NOMO-1 treated with dmso at 0.1 percent for 144 hours (cell line): ENCODE results near the gene KRTAP1-3.
"Not testable (repeated sequence)": the region's sequence is repeated elsewhere in the genome, so short reads cannot be mapped to it uniquely, and the experiment has no call there.

Experiments
- DNase-seq: peaks from one replicate; lab custom pipeline; 2025; ENCODE audit not compliant: unreplicated experiment; lab: John Stamatoyannopoulos, UW

Gene KRTAP1-3

DNA sequence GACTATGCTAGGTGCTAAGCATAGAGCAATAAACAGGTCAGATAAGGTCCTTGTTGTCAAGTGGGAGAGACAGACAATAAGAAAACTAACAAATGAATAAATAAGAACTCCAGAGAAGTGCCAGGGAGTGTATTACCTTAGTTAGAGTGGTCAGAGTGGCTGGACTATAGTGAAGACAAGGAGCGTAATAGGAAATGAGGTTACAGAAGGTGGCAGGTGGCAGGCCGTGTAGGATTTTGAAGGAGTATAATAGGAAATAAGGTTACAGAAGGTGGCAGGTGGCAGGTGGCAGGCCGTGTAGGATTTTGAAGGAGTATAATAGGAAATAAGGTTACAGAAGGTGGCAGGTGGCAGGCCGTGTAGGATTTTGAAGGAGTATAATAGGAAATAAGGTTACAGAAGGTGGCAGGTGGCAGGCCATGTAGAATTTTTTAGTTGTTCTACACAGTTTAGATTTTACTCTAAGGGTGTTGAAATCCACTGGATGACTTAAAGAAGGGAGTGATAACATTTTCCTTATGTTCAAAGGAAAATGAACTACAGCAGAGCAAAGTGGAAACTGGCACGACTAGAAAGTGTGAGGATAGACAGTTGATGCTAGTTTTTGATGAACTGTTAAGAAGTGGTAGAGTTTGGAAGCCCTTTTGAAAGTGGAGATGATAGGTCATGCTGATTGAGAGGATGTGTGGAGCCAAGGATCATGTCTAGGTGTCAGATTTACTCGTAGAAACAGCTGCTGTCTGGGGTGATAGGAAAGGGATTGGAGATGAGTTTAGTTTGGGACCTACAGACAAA lies 22.2 kb downstream of the KRTAP1-3 start:
- no peak for DNase-seq

DNA sequence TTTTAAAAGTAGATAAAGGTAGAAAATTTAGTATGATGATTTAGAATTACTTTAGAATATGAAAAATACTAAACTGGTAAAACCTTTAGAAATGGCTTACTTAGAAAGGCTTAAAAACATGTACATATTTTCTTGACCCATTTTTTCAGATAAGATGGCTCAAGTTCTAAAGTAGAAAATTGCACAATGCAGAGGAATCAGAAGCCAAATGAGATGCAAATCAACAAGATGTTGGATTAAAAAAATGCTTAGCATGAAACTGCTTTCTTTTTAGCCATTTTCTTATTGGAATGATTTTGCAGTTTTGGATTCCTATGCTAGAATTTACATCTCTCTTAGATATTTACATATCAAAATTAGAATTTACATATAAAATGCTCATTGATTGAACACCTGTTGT lies 24.2 kb downstream of the KRTAP1-3 start:
- DNase-seq, result no peak

GRCh38 chr17:41009936-41010335 lies 24.7 kb downstream of the KRTAP1-3 start:
- DNase-seq, result no peak

DNA sequence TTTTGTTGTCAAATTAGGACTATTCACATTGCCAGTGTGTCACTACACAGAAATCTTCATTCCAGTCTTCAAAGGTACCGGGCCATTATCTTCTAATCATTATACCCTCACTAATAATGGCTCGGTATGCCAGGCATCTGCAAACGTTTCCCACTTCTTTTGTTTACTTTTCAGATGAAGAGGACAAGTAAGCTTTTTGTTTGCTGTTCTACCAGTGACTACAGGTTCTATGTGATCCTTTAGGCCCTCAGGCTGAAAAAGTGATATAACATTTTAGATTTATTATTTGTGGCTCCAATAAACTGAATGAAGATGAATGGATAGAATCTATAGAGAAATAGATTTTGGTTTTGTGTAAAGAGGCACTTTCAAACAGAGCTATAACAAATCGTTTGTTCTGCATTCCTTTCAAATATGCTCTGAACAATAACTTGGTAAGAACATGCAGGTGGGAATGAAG lies 25.3 kb downstream of the KRTAP1-3 start:
- no peak for DNase-seq

- no peak for DNase-seq
These were observed 25.9 kb downstream of the KRTAP1-3 start, which contains the start of gene KRTAP3-1 for GRCh38 chr17:41008811-41009210. KRTAP3-1 (minus strand) TSS chr17:41009128; CDS start chr17:41009074, 54 bp downstream.

DNA sequence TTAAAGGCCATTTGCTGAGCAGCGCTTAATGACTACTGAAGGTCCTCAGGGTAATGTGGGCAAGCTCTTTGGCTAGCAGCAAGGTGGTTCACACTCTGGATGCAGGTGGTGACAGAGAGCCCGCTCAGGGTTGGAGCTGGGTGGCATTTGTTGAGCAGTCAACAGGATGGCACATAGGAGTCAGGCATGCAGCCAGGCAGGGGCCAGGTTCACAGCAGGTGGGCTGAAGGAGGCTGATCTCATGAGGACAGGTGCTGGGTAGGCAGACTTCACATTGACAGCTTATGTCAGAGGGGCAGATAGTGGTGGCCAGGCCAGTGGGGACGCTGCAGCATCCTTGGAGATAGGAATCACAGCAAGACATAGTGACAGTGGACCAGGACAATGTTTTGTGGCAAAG lies 30.3 kb downstream of the KRTAP1-3 start:
- no peak for DNase-seq

- DNase-seq, result no peak
These were observed 30.7 kb downstream of the KRTAP1-3 start for GRCh38 chr17:41003926-41004325.

DNA sequence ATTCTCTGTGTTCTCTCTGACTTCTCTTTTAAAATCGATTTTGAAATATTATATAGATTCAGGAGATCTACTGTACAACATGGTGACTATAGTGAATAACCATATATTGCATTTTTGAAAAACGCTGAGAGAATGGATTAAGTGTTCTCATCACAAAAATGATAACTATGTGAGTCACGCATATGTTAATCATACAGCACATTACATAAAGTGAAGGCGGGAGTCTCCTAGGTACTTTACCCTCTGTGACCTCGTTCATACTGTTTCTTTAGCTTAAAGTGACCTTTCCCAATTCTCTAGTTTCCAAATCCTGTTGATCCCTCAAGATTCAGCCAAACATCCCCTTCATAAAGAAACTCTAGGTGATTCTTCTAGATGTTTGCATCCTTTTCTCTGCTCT lies 31.9 kb downstream of the KRTAP1-3 start:
- no peak for DNase-seq

DNA sequence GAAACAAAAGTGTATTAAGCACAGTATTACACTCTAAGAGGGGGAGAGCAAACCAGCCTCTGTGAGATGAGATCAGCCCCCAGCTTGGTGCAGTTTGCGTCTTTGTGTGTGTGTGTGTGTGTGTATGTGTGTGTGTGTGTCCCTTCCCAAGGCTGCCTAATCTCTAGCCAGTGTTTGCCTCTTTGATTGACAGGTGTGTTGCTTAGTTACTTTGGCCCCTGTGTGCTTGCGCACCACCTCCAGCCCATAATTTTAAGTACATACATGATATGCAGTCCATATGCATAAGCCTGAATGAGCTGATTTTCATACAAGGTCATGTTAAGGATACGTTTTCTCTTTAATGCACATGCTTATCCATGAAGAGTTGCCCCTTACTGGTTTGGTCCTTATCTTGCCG lies 32.9 kb downstream of the KRTAP1-3 start:
- DNase-seq, result no peak

- DNase-seq, result not testable (repeated sequence)
These were observed 35.1 kb downstream of the KRTAP1-3 start, which contains the start of gene KRTAP3-2 for GRCh38 chr17:40999563-40999962. KRTAP3-2 (minus strand) TSS chr17:40999906; CDS start chr17:40999853, 53 bp downstream.

DNA sequence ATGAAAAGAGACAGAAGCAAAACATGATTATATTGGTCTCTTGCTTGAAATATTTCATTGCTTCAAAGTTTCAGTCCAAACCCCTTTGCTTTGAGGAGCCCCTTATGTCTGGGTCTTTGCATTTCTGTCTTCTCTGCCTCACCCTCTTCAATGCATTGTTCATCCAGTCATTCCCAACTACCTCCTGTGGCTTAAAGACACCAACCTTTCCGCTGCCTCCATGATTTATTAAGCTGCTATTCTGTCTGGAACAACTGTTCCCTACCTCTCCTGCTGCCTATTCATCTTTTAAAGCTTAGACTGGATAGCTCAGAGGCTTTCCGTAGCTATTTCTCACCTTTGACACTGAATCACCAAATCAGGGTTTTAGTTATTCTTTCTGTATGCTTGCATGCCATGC lies 37.3 kb downstream of the KRTAP1-3 start:
- DNase-seq, result no peak

- DNase-seq, result no peak
These were observed 37.8 kb downstream of the KRTAP1-3 start for GRCh38 chr17:40996829-40997228.

- DNase-seq, result no peak
These were observed 39.6 kb downstream of the KRTAP1-3 start for GRCh38 chr17:40995116-40995515.

- DNase-seq, result no peak
These were observed 40.8 kb downstream of the KRTAP1-3 start, which contains the start of gene KRTAP3-3 for GRCh38 chr17:40993839-40994238. KRTAP3-3 (minus strand) TSS chr17:40994164; CDS start chr17:40994097, 67 bp downstream.

DNA sequence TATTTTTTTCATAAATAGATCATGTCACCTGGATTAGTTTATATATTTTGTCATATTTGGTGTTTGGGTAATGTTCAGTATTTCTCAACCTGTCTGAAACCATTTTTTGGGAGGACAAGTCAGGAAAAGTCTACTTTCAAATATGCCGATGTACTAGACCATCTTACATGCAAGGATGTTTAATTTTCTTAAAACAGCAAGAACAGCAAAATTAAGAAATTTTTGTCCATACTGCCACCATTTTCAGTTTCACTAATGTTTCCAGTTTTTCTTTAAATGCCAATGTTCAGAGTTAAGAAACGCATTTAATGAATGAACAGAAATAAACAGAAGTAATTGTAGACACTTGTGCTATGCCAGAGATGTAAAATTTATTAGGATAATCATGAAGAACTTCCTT lies 41.6 kb downstream of the KRTAP1-3 start:
- no peak for DNase-seq

DNA sequence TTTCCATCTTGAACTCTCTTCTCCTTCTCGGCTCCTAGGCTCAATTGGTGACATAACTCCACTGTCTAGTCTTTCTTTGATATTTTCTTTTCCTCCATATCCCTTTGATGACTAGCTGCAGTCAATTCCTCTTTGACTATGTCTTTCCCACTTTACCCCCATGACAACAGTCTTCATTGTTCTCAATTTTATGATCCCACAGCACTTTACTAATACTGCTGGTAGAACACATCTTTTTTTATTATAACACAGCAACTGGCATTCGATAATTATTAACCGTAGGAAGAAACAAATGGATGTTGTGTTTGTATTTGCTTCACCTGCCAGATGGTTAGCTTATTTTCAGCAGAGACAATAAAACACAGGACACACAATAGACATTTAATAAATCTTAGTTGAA lies 42.0 kb downstream of the KRTAP1-3 start:
- DNase-seq, result no peak

DNA sequence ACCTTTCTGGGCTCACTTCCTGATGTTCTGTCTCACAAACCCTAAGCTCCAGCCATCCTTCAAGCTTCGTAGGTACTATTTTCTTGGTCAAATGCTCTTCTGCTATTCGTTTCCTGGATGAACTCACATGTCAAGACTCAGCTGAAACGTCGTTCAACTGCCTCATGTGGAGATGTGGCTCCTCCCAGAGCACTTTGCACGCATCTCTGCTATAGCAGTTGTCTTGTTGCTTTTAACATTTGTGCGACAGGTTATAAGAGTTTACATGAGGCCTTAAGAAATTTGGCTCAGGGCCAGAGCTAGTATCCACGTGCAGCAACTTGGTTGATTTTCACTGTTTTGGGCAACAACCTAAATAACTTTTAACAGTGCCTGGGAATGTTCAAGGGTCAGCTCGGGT lies 47.8 kb downstream of the KRTAP1-3 start:
- DNase-seq, result no peak

DNA sequence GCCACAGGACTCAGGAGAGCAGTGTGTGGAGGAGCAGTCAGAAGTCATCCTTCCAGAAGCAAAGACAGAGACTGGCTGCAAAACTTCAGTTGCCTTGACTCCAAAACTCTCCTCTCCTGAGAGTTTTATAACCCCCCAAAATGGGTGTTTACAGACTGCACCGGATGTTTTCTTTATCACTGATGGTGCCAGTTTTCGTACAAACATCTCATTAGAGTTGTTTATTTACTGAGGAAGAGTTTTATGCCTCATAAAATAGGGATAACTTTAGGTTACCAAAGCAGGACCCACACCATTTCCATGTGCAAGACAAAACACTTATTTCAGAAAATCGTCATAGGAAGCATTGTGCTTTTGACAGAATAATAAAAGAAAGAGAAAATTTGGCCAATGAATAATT lies 50.4 kb downstream of the KRTAP1-3 start, which contains the start of gene KRT40:
TSS of gene KRT40 (minus strand) at position 101 of the 400 bp plus-strand sequence. CDS start at position 48, 53 bp downstream.
- DNase-seq, result no peak
